GM21447 (cell line): ENCODE data around the gene SLC1A5.

ENCODE experiments used
- ATAC-seq: cut with Tn5 transposase; IDR thresholded peaks from one replicate; pipeline ENCODE4 v1.9.1; 2021; ENCODE audit not compliant: unreplicated experiment

SLC1A5 gene

GRCh38 chr19:46745030-46745429, 43.4 kb downstream of the SLC1A5 start:
- no peak for ATAC-seq

DNA sequence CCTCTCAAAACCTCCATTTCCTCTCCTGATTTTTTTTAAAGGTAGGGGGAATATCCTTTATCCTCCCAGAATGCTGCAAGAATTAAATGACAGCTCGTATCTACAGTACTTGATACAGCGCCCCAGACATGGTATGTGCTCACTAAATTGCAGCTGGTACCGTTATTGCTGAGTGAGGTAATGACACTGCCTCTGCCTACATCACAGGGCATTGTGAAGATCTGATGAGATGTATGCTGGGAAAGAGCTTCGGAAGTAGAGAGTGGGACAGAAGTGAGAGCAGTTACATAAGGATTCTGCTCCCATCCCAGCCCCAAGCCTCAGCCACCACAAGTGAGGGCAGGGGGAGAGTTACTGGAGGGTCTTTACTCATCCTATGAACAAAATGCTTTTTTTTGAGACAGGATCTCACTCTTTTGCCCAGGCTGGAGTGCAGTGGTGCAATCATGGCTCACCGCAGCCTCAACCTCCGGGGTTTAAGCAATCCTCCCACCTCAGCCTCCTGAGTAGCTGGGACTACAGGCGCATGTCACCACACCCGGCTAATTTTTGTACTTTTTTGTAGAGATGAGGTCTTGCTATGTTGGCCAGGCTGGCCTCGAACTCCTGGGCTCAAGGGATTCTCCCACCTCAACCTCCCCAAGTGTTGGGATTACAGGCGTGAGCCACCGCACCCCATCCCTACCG, 44.2 kb downstream of the SLC1A5 start:
- no peak for ATAC-seq

- no peak for ATAC-seq
These were observed 45.4 kb downstream of the SLC1A5 start for GRCh38 chr19:46742926-46743480.

DNA sequence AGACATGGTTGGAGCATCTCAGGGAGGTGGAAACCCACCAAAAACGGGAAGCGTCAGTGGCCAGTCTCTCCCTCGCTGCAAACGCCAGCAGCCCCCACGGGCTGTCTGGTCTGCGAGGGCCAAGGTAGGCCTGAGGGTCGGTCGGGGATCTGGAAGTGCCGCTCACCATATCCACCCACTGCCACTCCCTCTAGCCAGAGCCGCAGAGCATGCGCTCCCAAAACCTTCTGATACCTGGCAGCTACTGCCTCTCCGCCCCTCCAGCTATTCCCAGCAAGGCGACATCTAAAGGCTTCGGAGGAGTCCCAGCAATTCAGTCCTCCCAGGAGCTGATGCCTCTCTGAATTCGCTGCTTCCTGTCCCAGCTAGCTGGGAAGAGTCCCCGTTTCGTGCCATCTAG, 46.9 kb downstream of the SLC1A5 start:
- ATAC-seq, result no peak

DNA sequence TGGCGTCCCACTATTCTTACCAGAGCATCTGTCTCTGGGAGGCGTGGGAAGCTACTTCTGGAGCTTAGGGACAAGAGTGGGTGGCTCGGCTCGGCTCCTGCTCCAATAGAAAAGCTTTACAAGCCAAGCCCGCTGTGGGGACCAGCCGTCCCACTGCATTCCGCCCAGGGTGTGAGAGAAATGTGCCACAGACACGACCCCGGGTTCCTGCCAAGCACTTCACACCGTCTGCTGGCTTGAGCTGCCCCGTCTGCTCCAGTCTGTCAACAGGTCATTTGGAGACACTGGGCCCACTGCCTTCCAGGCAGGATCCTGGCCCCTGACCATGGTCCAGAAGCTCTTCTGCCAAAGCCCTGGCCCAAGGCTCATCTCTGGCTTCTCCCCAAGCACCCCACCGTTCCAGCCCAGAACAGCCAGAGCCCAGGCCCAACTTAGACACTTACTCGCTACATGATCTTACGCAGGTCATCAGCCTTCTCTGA, 49.1 kb downstream of the SLC1A5 start:
- ATAC-seq, result no peak

DNA sequence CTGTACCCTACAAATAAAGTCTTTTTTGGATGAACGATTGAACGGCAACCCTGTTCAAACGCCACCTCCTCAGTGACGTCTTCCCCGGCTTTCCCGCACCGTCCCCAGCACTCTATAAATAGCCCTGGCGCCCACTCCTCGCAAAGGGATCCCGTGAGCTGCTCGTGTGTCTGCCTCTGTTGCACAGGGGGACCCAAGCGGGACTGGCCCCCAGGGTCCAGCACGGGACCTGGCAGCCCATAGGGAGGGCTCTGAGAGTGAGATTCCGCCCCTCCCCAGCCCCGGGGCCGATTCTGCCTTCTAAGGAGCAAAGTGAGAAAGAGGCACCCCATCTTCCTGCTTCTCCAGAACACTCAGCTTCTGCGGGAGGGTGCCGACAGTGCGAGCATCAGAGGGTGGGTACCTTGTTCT, 50.6 kb downstream of the SLC1A5 start:
- no peak for ATAC-seq

DNA sequence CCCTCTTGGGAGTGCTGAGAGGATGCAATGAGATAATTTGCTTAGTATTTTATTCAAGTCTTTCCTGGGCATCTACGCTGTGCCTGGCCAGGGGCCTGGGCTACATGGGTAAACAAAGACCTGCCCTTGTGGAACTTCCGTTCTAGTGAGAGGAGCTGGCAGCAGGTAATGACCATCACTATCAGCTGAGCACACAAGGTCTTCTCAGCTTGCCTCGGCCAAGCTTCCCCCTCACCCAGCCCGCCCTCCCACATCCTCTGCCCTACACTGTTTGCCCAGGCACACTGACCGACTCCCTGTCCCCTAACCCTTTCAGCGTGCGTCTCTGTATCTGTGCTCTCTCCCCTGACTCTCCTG, 51.1 kb downstream of the SLC1A5 start:
- ATAC-seq, result no peak

DNA sequence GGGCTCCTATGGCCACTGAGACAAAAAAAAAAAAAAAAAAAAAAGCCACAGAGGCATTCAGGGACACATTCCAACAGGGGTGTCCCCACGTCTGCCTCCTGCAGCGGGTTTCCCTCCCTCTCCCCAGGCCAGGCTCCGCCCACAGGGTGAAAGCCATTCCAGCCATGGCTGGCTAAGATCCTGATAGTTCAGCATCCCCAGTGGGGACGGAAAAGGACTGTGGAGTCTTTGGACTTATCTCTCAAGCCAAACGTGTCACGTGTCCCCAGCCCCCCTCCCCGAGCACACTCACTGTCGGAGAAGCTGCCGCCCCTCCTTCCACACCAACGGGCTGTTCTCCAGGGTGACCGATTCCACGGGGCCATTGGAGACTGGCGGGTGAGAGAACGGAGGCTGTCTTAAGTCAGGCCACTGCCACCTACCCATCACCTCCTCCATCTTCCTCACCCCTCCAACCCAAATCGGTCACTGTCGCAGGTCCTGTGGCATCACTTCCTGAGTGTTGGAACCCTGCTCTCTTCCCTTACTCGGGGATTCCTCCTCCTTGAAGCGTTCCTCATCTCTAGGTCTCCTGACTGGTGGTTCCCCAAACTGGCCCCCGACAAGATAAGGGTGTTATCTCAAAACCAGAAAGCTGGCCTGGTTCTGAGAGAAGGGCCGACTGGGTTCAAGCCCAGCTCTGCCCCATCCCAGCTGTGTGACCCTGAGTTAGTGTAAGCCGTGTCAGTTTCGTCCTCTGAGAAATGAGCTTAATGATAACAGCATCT, 51.7 kb downstream of the SLC1A5 start:
- no peak for ATAC-seq

GRCh38 chr19:46733690-46734292, 54.6 kb downstream of the SLC1A5 start:
- ATAC-seq, result no peak

- no peak for ATAC-seq
These were observed 55.3 kb downstream of the SLC1A5 start for GRCh38 chr19:46732966-46733689.

DNA sequence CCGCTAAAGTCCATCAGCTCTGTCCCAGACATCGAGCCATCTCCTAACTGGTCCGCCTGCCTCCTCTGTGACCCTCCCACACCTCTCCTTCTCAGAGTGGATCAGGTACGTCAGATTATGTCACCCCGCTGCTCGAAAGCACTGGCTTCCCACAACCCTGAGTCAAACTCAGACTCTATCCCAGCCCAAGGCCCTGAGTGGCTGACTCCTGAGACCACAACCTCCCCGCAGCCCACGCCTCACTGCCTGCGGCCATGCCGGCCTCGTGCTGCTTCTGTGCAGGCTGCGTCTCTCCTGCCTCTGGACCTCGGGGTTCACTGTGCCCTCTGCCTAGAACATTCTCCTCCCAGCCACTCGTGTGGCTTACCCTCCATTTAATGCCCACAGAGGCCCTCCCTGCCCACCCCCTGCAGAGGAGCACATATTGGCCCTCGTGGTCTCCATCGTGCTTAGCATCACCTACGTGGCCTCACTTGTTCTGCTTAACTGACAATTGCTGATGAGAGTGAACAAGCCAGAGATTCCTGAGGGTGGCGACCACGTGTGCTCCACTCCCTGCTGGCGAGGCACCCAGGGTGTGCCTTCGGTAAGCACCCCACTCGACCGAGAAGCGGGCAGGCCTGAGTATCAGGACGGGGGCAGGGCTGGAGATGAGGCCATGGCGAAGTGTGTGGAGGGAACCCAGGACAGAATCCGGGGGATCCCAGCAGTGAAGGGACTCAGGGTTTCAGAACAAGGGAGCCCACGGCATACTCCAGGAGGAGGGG, 56.0 kb downstream of the SLC1A5 start:
- no peak for ATAC-seq

DNA sequence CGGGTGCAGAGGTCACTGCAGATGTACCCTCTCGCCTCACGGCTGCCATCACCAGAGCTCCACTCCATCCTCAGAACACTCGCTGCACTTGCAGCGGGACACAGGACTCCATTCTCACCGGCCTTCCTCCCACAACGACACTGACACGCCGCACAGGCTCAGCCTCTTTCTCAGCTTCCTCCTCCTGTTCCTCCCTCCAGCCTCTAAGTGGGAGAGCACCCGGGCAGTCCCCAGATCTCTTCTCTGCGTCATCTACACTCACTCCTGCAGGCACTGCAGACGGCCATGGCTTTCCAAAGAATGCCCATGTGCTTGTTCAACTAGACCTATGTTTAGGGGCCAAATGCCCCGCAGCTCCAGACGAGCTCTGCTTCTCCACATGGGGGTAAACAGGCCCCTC, 56.8 kb downstream of the SLC1A5 start:
- ATAC-seq, result no peak

DNA sequence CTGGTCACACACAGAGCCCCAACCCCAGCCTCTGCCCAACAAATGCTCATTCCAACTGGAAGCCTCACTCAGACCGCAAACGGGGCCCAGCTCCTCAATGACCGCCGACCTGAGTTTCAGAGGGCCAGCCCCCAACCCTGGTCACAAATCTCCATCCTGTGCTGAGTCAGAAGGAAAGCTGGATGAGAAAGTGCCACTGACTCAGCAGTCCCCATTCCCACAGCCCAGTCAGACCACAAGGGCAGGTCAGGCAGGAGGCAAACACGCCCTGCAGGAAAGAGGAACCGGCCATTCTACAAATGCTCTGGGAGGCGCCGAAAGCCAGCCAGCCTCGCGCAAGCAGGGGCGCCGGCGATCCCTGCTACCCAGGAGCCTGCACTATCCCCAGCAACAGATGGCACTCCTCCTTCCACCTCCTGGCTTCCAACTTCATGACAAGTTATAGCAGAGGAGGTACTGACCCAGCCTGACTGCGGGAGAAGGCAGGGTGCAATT, 57.3 kb downstream of the SLC1A5 start:
- no peak for ATAC-seq

GRCh38 chr19:46730595-46730994, 57.8 kb downstream of the SLC1A5 start:
- ATAC-seq, result no peak

DNA sequence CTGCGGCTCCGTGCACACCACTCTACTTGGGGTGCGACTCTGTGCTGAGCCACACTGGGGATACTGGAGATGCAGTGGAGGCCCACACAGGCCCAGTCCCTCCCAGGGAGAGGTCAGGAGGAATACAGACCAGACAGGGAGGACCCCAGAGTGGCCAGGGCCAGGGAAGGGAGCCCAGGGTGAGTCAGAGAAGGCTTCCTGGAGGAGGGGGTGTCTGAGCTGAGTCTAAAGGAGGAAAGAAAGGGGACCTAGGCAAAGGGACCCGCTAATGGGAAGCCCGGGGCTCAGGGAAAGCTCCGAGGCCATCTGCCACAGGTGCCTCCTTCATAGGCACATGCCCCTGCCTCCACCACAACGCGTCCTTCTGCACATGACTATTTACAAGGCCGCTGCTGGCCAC, 58.2 kb downstream of the SLC1A5 start:
- ATAC-seq, result no peak

DNA sequence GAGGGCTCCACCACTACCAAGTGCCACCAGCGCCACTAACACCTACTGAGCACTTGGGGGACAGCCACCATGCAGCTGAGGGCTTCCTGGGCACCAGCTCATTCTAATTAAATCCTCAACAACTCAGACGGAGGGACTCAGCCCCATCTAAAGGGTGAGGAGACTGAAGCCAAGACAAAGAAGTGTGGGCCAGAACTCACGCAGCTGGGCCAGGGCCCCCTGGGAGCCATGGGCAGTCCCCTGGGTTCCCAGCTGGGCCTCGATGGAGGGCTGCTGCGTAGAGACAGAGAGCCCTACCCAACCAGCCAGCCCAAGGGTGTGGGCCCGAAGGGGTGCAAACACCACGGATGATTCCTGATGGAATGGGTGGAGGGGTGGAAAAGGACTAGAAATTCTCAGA, 58.7 kb downstream of the SLC1A5 start:
- ATAC-seq, result no peak

GRCh38 chr19:46728693-46729339, 59.6 kb downstream of the SLC1A5 start:
- ATAC-seq, result no peak

DNA sequence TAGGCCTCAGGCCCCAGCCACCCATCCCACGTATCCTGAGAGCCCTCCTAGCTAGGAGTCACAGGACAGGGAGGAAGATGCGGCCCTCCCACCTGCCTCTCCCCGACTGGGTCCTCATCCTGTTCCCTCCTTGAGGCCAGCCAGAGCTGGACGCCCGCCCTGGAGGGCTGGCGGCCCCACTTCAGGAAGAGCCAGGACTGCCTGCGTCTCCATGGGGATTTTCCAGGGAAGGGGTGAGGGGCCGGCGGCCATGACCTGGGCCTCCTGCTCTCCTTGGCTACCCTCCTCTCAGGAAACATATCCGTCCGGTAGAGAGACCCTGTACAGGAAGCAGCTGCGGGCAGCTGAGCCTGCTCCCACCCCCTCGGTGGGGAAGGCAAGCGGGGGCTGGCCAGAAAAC, 60.2 kb downstream of the SLC1A5 start:
- no peak for ATAC-seq

DNA sequence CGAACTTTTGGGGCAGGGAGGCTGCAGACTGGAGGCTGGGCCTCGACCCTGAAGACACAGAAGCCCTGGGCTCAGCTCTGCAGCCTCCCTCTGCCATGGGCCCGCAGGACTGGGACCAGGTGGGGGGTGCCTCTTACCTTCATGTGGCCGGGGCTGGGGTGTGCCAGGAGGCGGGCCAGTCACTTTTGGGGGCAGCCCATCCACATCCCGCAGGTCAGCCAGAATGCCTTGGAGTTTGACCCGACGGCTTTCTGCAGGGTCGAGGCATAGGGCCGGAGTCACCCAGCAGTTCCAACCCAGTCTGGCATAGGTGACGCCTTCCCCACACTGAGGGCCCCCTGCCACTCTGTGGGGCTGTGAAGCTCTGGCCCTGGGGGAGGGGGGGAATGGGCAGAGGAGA, 60.6 kb downstream of the SLC1A5 start:
- ATAC-seq, result no peak

DNA sequence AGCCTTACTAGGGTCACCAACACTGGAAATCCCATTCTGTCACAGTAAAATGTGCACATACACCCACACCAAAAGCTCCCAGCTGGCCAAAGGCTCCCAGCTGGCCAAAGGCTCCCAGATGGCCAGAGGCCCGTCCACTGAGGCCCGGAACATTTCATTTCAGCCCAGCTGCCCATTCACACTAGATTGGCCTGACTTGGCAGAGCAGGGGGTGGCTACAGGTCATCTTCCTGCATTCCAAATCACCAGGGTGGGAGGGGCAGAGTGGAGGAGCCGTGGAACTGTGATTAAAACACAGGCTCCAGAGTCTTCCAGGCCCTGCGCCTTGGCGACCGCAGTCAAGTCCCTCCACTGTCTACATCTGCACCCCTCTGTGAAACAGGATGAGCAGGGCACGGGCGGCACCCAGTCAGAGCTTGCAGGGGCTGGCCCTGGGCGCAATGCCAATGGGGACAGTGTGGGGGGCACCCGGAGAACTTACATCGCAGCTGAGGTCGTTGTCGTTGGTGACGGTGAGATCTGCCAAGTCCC, 61.4 kb downstream of the SLC1A5 start:
- no peak for ATAC-seq
